ENCODE data around the gene RILPL2.
A peak's percentile ranks its signal among the peaks of the same experiment; 100 is the strongest.
"Not testable (repeated sequence)": the region's sequence is repeated elsewhere in the genome, so short reads cannot be mapped to it uniquely, and the experiment has no call there.

Gene RILPL2

DNA sequence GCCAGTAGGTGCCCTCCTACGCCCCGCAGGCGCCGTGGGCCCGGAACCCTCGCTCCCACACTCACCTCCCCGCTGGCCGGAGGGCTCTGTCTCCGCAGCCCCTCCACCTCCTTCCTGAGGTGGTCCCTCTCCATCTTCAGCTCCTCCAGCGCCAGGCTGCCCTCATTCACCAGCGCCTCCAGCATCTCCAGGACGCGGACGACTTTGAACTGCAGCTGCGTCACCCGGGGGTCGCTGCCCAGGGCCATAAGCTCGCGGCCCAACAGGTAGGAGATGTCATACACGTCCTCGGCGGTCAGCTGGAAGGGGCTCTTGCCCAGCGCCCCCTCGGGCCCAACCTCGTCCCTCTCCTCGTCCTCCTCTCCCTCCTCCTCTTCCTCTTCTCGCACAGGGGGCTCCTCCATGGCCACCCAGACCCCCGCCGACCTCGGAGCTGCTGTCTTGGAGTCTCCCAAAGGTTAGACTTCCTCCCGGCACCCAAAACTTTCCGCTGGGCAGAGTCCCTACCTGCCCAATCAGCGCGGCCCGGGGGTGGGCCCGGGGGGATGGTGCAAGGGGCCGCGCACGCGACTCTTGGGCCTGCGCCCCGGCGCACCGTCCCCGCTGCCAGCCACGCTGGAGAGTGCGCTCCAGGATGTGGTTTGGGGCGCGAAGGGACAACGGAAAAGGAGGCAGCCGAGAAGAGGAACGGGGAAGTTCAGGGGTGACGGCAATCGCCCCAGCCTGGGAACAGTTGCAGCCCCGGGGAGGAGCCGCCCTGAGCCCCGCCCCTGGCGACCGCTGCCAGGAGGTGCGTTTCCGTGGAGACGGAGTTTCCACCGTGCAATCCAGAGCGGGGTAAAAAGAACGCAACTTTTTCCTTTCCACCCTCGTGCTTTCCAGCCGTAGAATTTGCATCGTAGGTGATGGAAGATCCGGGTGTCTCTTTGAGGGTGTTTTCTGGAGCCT is at the start of gene RILPL2:
TSS of gene RILPL2 (minus strand) at position 668 of the 948 bp plus-strand sequence. CDS start at position 404, 264 bp downstream.
- peak; percentile 36 for DNase-seq

DNA sequence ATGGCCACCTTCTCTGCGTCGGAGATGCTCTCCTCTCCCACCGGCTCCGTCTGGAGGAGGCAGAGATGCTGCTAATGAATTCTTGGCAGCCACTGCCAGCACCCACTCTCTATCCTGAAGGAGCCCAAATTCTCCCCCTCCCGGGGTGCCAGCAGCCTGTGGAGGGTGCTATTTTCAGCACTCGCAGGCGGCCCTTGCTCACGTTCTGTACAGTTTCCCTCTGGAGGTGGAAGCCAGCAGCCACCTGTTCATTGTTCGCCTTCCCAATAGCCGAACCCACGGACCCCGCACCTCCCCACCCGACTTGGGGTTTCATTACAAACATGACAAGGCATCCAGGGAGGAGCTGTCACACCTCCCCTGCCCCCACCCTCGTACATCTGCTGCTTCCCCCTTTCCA is 49.3 kb upstream of the RILPL2 start:
- DNase-seq: no peak

DNA sequence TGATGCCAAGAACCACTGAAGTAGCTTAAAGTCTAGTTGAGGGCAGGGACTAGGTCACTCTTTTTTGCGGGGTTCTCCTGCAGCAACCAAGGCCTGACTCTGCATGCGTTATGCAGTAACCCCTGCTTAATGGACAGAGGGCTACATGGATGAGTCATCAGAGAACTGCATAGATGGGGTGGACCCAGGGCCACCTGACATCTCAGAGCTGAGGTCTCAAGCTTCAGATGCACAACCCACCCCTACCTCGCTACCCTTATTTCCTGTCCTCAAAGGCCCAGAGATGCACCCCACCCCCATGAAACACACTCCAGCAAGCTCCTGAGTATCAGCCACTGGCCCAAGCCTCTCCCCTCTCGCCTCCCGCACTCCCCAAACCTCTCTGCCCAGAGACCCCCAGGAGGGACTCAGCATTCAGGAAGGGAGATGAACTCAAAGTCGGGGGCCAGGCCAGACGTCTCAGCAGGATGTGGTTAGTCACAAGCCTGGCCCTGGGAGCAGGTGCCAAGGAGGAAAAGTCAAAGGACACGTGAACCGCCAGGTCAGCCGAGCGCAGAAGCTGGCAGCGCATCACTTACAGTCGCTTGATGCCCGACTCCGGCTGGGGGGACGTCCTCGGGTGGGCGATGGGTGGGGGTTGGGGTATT is 47.2 kb upstream of the RILPL2 start:
- no peak for DNase-seq

DNA sequence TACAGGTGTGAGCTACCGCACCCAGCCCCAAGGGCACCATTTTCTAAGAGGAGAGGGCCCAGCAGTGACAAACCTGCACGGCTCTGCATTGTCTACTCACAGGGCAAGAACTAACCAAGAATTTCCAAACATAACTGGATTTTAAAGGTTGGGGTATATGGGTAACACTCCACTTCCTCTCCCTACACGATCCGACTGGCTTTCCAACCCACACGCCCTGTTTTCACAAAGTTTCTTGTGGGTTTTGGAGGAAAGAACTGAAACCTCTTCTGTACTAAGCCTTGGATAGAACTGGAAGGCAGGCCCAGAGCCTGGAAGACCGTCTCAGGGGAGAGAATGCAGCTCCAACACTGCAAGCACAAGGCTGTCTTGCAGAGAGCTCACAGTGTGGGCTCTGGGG is 46.4 kb upstream of the RILPL2 start:
- no peak for DNase-seq

DNA sequence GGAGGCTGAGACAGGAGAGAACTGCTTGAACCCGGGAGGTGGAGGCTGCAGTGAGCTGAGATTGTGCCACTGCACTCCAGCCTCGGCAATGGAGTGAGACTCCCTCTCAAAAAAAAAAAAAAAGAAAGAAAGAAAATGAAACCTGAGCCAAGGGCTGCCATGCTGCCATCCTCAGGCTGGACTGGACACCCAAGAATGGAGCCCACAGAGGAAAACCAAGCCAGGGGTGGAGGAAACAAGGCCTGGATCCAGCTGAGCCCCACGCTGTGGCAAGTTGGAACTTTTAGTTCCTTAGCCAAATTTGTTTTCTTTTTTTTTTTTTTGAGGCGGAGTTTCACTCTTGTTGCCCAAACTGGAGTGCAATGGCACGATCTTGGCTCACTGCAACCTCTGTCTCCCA is 44.8 kb upstream of the RILPL2 start:
- DNase-seq: not testable (repeated sequence)

- DNase-seq: no peak
Observed at GRCh38 chr12:123479442-123480180, 43.1 kb upstream of the RILPL2 start.

GRCh38 chr12:123478762-123479161 is 42.3 kb upstream of the RILPL2 start:
- DNase-seq: no peak

DNA sequence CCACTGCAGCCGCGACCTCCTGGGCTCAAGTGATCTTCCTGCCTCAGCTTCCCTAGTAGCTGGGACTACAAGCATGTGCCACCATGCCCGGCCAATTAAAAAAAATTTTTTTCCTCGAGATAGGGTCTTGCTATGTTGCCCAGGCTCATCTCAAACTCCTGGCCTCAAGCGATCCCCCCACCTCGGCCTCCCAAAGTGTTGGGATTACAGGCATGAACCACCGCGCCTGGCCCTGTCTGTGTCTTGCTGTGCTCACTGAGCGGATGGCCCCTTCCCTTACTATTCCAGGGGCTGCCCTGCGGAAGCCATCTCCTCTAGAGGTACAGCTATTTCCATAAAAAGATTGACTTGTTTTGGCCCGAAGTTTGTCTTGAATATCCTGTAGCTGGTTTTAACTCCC is 41.6 kb upstream of the RILPL2 start:
- DNase-seq: no peak

- no peak for DNase-seq
Observed at GRCh38 chr12:123475246-123475703, 38.8 kb upstream of the RILPL2 start.

GRCh38 chr12:123474485-123475245 is 38.2 kb upstream of the RILPL2 start:
- DNase-seq: no peak

- DNase-seq: no peak
Observed at GRCh38 chr12:123472438-123472849, 36.0 kb upstream of the RILPL2 start.

GRCh38 chr12:123471374-123472068 is 35.0 kb upstream of the RILPL2 start:
- no peak for DNase-seq

GRCh38 chr12:123469978-123470377 is 33.5 kb upstream of the RILPL2 start:
- DNase-seq: no peak

- no peak for DNase-seq
Observed at GRCh38 chr12:123468786-123469185, 32.3 kb upstream of the RILPL2 start.

- DNase-seq: no peak
Observed at GRCh38 chr12:123465084-123465483, 28.6 kb upstream of the RILPL2 start.

GRCh38 chr12:123463174-123463573 is 26.7 kb upstream of the RILPL2 start:
- DNase-seq: not testable (repeated sequence)

DNA sequence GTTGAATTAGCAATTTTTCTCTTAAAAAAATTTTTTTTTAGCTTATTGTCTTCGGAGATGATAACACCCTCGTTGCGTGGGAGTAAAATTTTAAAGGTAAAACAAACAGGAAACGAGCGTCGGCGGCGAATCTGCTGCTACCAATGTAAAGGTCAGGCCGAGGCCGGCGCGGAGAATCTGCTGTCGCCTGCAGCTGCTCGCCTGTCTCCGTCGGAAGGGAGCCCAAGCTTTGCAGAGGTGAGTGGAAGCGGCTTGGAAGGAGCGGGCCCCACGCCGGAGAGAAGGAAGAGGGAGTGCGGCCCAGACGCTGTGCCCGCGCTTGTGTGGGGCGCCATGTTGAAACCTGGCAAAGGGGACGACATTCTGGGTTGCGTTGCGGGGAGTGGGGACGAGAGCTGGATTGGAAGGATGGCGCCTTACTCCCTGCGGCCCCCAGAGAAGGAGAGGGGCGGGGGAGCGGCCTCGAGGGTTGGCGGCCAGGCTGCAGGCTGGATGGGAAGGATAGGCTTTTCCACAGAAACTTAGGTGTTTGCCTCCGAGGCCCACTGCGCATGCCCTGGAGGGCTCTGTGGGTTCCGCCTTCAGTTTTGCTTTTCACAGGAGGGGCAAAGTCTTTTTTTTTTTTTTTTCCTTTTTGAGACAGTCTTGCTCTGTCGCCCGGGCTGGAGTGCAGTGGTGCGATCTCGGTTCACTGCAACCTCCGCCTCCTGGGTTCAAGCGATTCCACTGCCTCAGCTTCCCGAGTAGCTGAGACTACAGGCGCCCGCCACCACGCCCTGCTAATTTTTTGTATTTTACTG is 21.7 kb upstream of the RILPL2 start, which contains the start of gene SNRNP35:
TSS of gene SNRNP35 (plus strand) at position 160 of the 800 bp plus-strand sequence. CDS start 7,402 bp downstream, outside the sequence.
- DNase-seq: peak; percentile 90

GRCh38 chr12:123453165-123453564 is 16.7 kb upstream of the RILPL2 start:
- no peak for DNase-seq

DNA sequence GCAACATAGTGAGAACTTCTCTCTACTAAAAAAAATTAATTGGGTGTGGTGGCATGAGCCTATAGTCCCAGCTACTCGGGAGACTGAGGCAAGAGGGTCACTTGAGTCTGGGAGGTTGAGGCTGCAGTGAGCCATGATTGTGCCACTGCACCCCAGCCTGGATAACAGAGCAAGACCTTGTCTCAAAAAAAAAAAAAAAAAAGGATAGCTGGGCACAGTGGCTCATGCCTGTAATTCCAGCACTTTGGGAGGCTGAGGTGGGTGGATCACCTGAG is 15.7 kb upstream of the RILPL2 start:
- not testable (repeated sequence) for DNase-seq

- no peak for DNase-seq
Observed at GRCh38 chr12:123450636-123451035, 14.2 kb upstream of the RILPL2 start.

GRCh38 chr12:123449856-123450255 is 13.4 kb upstream of the RILPL2 start:
- no peak for DNase-seq
